ENCODE data around the gene KIF5A. TPM values are rescaled to one million over a fixed set of nuclear protein-coding genes. Genes with fewer than 3 reads are reported as not detected.

The KIF5A gene
- total and polyA plus RNA-seq, 7 donors = 0.01 to 0.21 (median 0.09) TPM; not detected in 1

GRCh38 chr12:57530396-57531142 is 19.3 kb upstream of the KIF5A start:
- no peak overlapping the region for H3K27ac ChIP-seq
- intact Hi-C loops (cut with DNase I) = no loop called here
- H3K4me3 ChIP-seq = no peak overlapping the region
- no peak for ATAC-seq
- H3K36me3 ChIP-seq (ENCODE audit: insufficient read depth in 1 of 2, low read depth in 1 of 2) = peaks cover 26 to 99% of the 10 kb centered on the region in 2 donors
- no peaks in the 10 kb centered on the region for H3K9me3 ChIP-seq
- DNase-seq = no peak
- no peaks in the 10 kb centered on the region for H3K27me3 ChIP-seq (ENCODE audit: insufficient read depth in 3 of 3, low read length in 2 of 3)
- 64 to 84% (median 73%) methylated on average over 5 of the region's 5 CpGs for WGBS, 3 donors
- no peaks in the 10 kb centered on the region for H3K4me1 ChIP-seq
- TF ChIP-seq, protein P1, sequence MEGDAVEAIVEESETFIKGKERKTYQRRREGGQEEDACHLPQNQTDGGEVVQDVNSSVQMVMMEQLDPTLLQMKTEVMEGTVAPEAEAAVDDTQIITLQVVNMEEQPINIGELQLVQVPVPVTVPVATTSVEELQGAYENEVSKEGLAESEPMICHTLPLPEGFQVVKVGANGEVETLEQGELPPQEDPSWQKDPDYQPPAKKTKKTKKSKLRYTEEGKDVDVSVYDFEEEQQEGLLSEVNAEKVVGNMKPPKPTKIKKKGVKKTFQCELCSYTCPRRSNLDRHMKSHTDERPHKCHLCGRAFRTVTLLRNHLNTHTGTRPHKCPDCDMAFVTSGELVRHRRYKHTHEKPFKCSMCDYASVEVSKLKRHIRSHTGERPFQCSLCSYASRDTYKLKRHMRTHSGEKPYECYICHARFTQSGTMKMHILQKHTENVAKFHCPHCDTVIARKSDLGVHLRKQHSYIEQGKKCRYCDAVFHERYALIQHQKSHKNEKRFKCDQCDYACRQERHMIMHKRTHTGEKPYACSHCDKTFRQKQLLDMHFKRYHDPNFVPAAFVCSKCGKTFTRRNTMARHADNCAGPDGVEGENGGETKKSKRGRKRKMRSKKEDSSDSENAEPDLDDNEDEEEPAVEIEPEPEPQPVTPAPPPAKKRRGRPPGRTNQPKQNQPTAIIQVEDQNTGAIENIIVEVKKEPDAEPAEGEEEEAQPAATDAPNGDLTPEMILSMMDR (IDR thresholded peaks at IDR 0.05) = no peak

DNA sequence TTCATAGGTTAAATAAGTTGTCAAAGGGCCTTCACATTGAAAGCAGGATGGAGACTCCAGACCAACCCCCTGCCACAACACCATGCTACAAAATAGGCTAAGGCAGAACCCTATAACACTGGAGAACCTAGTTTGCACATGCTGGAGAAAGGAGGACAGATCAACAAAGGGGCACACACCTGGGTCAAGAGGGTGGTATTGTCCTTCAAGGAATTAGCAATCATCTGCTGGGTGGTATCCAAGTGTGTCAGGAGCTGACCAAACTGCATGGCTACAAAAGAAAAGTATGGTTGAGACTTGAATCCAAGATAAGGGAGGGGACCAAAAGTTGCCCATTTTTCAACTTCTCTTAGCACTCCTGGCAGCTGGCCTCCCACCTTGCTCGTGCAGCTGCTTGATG is 18.0 kb upstream of the KIF5A start:
- intact Hi-C loops (cut with DNase I) = no loop called here
- TF ChIP-seq, protein P1 (IDR thresholded peaks at IDR 0.05) = no peak
- DNase-seq = no peak
- peaks cover 30 to 97% of the 10 kb centered on the region in 2 donors for H3K36me3 ChIP-seq (ENCODE audit: insufficient read depth in 1 of 2, low read depth in 1 of 2)
- no peaks in the 10 kb centered on the region for H3K9me3 ChIP-seq
- no peaks in the 10 kb centered on the region for H3K27me3 ChIP-seq (ENCODE audit: insufficient read depth in 3 of 3, low read length in 2 of 3)
- 57 to 82% (median 74%) methylated on average over 1 of the region's 1 CpG for WGBS, 3 donors
- no peak overlapping the region for H3K4me3 ChIP-seq
- no peak overlapping the region for H3K27ac ChIP-seq
- H3K4me1 ChIP-seq = no peaks in the 10 kb centered on the region
- ATAC-seq = peak in 1 of 4 donors; percentile 5

DNA sequence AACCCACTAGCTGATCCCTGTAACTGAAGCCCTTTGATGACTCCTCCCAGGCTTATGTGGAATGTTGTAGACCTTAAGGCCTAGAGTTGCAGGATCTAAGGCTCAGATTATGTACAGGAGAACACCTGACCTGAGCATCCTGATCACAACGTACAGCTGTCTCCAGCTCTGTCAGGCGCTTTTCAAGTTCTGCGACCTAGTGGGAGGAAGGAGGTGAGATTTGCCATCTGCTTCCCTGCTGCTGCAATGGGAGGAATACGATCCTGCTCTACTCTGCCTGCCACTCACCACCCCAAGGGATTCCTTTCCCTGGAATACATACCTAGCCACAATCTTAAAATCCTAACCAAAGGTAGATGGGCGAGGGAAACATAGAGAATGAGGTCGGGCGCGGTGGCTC is 16.7 kb upstream of the KIF5A start:
- DNase-seq (no peak), ATAC-seq (no peak)
- intact Hi-C loops (cut with DNase I) = no loop called here
- Histone ChIP-seq H3K4me1 (no peaks in the 10 kb centered on the region), H3K27ac (no peak overlapping the region), H3K9me3 (no peaks in the 10 kb centered on the region), H3K27me3 (ENCODE audit: insufficient read depth in 3 of 3, low read length in 2 of 3) (no peaks in the 10 kb centered on the region), H3K4me3 (no peak overlapping the region), H3K36me3 (ENCODE audit: insufficient read depth in 1 of 2, low read depth in 1 of 2) (peaks cover 31 to 95% of the 10 kb centered on the region in 2 donors)
- 88 to 95% (median 91%) methylated on average over 8 of the region's 8 CpGs for WGBS, 3 donors
- TF ChIP-seq, protein P1 (IDR thresholded peaks at IDR 0.05) = no peak

GRCh38 chr12:57534250-57534649 is 15.6 kb upstream of the KIF5A start:
- no peak for ATAC-seq
- peaks cover 34 to 95% of the 10 kb centered on the region in 2 donors for H3K36me3 ChIP-seq (ENCODE audit: insufficient read depth in 1 of 2, low read depth in 1 of 2)
- H3K27ac ChIP-seq = no peak overlapping the region
- no peaks in the 10 kb centered on the region for H3K27me3 ChIP-seq (ENCODE audit: insufficient read depth in 3 of 3, low read length in 2 of 3)
- whole genome bisulfite sequencing, 3 donors = 85 to 94% (median 86%) methylated on average over 5 of the region's 5 CpGs
- no peak overlapping the region for H3K4me3 ChIP-seq
- no peak for DNase-seq
- TF ChIP-seq, protein P1 (IDR thresholded peaks at IDR 0.05) = no peak
- H3K9me3 ChIP-seq = no peaks in the 10 kb centered on the region
- no peaks in the 10 kb centered on the region for H3K4me1 ChIP-seq
- intact Hi-C loops (cut with DNase I) = no loop called here
